BJ (cell line): Measurements from ENCODE around the gene KRT3. TPM values are rescaled to one million over a fixed set of nuclear protein-coding genes. Genes with fewer than 3 reads are reported as not detected.
"Not testable (repeated sequence)": the region's sequence is repeated elsewhere in the genome, so short reads cannot be mapped to it uniquely, and the experiment has no call there.

Experiments
- CTCF ChIA-PET: fragments of 350-600 bp; formaldehyde crosslinking; extraction: SDS; loops from one replicate; lab custom pipeline; 2021; ENCODE audit warnings: antibody characterized with exemption, inconsistent platforms; lab: Yijun Ruan, JAX
- POLR2A ChIA-PET: fragments of 300-600 bp; sonication (Branson Sonifier 250); formaldehyde crosslinking; extraction: SDS; loops from one replicate; lab custom pipeline; 2021; ENCODE audit warnings: antibody characterized with exemption; lab: Charles Lee
- DNase-seq: peaks from one replicate; pipeline ENCODE4 v3.0.0-alpha.2; 2011; ENCODE audit warnings: low read depth
- H3K27me3 ChIP-seq: 2 replicates; pipeline ENCODE4 v1.6.0; 2011; ENCODE audit warnings: low read length; ENCODE audit not compliant: control insufficient read depth, insufficient read depth
- H3K36me3 ChIP-seq: 2 replicates; pipeline ENCODE4 v1.5.1; 2011; ENCODE audit warnings: low read length; ENCODE audit not compliant: control insufficient read depth, insufficient read depth
- H3K4me3 ChIP-seq: 2 replicates; pipeline ENCODE4 v1.5.1; 2011; ENCODE audit warnings: low read depth, mild to moderate bottlenecking, control low read depth, low read length
- polyA plus RNA-seq: library from polyadenylated mRNA; depleted of rRNA; stranded (reverse); fragments of >200 nt; gene quantifications from 2 replicates; pipeline ENCODE4 v1.2.3, GENCODE V29; 2011
- TF ChIP-seq, protein P1 (sequence below): IDR thresholded peaks from 2 replicates; pipeline ENCODE4 v1.5.1; 2011; ENCODE audit warnings: low read depth, mild to moderate bottlenecking, control low read depth, inconsistent platforms, low read length, moderate library complexity; ENCODE audit not compliant: insufficient read depth

KRT3 gene
- polyA plus RNA-seq, 1 experiment, result not detected

DNA sequence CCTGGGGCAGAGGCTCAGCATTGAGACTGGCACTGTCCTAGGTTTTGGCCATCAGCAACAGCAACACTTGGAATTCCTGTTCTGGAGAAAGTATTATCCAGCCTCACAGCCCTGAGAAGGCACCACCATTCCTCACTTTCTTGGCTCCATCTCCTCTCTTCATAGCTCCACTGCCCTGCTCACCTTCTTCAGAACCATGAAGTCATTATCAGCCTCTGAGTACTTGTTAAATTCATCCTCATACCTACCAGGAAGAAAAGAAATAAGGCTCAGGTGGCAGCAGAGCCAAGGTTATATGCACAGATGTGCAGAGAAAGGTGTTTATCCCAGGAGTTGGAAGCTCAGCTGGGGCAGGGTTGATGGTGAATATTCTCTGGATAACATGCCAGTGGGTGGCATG lies 44.1 kb downstream of the KRT3 start:
- POLR2A ChIA-PET, result no interaction called here
- Histone ChIP-seq H3K27me3 (peaks cover 2% of the 10 kb centered on the region), H3K4me3 (no peak overlapping the region), H3K36me3 (no peaks in the 10 kb centered on the region)
- TF ChIP-seq, protein P1, sequence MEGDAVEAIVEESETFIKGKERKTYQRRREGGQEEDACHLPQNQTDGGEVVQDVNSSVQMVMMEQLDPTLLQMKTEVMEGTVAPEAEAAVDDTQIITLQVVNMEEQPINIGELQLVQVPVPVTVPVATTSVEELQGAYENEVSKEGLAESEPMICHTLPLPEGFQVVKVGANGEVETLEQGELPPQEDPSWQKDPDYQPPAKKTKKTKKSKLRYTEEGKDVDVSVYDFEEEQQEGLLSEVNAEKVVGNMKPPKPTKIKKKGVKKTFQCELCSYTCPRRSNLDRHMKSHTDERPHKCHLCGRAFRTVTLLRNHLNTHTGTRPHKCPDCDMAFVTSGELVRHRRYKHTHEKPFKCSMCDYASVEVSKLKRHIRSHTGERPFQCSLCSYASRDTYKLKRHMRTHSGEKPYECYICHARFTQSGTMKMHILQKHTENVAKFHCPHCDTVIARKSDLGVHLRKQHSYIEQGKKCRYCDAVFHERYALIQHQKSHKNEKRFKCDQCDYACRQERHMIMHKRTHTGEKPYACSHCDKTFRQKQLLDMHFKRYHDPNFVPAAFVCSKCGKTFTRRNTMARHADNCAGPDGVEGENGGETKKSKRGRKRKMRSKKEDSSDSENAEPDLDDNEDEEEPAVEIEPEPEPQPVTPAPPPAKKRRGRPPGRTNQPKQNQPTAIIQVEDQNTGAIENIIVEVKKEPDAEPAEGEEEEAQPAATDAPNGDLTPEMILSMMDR, result no peak
- CTCF ChIA-PET, result no interaction called here
- no peak for DNase-seq

DNA sequence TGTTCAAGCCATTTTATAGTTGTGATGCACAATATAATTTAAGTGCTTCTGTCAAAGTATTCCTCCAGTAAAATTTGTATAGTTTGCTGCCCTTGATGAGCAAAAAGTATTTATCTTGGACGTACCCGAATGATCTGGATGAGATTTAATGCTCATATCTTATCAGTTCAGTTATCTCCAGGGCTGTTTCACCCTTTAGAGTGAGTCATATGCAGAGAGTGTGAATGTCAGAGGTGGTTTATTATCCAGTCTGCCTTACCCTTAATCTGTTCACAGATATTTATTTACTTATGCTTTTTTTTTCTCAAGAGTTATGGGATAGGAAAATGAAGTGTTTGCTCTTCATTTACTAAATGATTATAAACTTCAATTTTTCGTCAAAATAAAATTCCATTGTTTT lies 45.4 kb downstream of the KRT3 start:
- POLR2A ChIA-PET, H3K4me3 ChIP-seq, H3K36me3 ChIP-seq, H3K27me3 ChIP-seq, CTCF ChIA-PET, DNase-seq: not testable (repeated sequence)

DNA sequence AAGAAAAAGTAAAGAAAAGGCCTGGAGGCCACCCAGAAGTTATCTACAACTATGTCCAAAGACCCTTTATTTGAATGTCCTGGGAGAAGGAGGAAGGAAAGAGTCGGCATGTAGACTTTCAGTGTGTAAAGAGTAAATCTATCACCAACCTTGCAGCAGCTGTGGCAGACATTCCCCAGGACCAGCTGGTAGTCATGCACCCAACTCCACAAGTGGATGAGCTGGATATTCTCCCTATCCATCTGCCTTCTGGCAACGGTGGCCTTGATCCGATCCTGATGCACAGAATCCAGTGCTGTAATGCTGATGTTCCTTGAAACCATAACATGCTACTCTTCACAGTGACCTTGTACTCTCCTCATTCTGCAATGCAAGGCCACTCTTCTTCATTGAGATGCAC lies 46.1 kb downstream of the KRT3 start:
- TF ChIP-seq, protein P1, result no peak
- ChIA-PET POLR2A (no interaction called here), CTCF (no interaction called here)
- no peak for DNase-seq
- Histone ChIP-seq H3K4me3 (no peak overlapping the region), H3K36me3 (no peaks in the 10 kb centered on the region), H3K27me3 (peaks cover 4% of the 10 kb centered on the region)

DNA sequence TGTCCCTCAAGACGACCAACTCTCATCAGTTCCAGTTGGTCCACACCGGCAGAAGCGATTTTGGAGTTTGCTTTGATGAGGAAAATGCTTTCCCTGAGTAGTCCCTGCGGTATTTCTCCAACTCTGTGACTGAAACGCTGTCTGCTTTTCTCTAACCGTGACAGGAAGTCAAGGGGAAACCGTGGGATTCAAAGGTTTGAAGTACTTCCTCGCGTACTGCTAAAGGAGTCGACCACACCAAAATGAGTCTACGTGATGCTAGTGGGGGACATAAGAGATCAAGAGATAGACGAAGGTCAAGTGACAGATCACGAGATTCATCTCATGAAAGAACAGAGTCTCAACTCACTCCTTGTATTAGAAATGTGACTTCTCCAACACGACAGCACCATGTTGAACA lies 47.3 kb downstream of the KRT3 start:
- Histone ChIP-seq H3K27me3 (peaks cover 4% of the 10 kb centered on the region), H3K36me3 (no peaks in the 10 kb centered on the region), H3K4me3 (no peak overlapping the region)
- no peak for DNase-seq
- ChIA-PET POLR2A (no interaction called here), CTCF (no interaction called here)
- TF ChIP-seq, protein P1, result no peak

DNA sequence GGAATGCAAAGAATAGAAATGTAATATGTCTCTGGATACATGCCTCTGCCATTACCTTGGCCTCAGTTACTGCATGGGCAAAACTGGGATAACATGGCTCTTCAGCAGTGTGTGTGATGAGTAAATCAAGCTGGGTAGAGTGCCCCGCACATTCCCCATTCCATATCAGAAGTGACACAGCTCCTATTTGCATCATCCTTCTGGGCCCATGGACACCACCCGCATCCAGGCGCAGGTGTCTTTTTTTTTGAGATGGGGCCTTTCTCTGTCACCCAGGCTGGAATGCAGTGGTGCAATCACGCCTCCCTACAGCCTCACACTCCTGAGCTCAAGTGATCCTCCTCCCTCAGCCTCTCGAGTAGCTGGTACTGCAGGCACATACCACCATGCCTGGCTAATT lies 50.4 kb downstream of the KRT3 start:
- CTCF ChIA-PET, result interaction anchor here (0.6 to 0.8 kb wide), 2 partner anchors 110 to 163 kb away, joined by 3 to 4 read pairs; no protein-coding TSS in a partner anchor
- peaks cover 4% of the 10 kb centered on the region for H3K27me3 ChIP-seq
- DNase-seq, result no peak
- TF ChIP-seq, protein P1, result no peak
- no peak overlapping the region for H3K4me3 ChIP-seq
- POLR2A ChIA-PET, result no interaction called here
- H3K36me3 ChIP-seq, result no peaks in the 10 kb centered on the region

DNA sequence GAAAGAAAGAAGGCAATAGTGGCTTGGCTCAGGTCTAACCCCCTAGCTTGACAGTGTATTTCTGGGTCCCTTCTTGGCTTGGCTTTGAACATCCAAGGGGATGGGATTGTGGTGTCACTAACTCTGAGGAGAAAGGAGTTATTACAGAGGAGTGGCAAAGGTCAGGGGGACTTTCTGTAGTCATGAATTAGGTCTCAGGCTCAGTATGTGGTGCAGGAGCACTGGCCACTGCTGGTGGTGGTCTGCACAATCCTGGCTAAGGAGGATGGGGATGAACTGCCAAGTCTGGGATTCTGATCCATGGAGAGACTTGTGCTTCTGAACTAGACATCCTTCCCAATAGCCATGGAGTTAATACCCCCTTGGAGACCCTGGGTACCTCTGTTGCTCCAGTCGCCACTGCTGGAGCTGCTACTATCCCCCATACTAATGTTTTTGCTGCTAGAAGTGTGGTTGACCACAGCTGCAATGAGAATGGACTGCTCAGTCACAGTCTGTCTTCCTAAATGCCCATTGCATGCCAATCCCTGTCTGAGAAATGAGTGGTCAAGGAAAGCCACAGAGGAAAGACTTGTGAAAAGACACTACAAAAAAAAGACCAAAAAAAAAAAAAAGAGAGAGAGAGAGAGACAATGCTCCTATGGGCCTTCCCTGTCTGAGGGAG lies 51.3 kb downstream of the KRT3 start:
- 0 out of 2 replicates have a peak, but pooled peaks cover 2% of the 10 kb centered on the region for H3K27me3 ChIP-seq
- TF ChIP-seq, protein P1, result no peak
- H3K36me3 ChIP-seq, result no peaks in the 10 kb centered on the region
- no peak for DNase-seq
- ChIA-PET POLR2A (no interaction called here), CTCF (no interaction called here)
- H3K4me3 ChIP-seq, result no peak overlapping the region
